GM19438 (cell line): ENCODE results near the gene TRERF1.

Experiments used
- ATAC-seq: cut with Tn5 transposase; IDR thresholded peaks from one replicate; pipeline ENCODE4 v1.9.1; 2021; ENCODE audit warnings: low read depth; ENCODE audit not compliant: unreplicated experiment

TRERF1 gene

DNA sequence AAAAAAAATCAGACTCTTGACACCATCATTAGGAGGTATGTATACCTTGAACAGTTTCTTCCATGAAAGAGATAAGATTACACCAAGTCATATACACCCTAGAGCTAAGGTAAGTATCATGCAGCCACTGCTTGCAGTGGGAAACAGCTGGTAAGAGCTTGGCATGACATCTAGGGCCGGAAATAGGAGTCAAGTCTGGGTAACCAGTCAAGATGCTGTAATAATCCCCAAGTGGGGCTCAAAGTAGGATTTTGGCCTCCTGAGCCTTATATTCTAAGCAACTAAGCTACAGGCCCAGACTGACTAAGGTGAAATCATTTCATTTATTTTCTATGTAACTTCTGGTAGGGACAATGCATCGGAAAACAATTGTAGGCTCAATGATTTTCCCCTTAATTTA, 23.9 kb downstream of the TRERF1 start:
- no peak for ATAC-seq

DNA sequence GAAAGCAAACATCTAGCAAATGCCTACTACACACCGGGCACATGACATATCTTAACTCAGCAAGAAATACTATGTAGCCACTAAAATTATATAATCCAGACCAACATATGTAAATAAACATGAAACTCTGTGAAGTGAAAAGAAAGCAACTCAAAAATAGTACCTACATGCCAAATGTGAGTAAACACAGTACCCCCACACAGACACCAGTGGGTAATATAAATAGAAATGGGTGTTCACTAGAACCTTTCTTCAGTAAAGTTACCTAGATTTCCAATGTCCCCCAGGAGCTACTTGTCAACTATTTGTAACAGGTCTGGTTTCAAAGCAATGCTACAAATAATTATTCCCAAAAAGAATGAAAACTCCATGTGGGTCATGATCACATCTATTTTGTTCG, 25.5 kb downstream of the TRERF1 start:
- ATAC-seq = no peak

DNA sequence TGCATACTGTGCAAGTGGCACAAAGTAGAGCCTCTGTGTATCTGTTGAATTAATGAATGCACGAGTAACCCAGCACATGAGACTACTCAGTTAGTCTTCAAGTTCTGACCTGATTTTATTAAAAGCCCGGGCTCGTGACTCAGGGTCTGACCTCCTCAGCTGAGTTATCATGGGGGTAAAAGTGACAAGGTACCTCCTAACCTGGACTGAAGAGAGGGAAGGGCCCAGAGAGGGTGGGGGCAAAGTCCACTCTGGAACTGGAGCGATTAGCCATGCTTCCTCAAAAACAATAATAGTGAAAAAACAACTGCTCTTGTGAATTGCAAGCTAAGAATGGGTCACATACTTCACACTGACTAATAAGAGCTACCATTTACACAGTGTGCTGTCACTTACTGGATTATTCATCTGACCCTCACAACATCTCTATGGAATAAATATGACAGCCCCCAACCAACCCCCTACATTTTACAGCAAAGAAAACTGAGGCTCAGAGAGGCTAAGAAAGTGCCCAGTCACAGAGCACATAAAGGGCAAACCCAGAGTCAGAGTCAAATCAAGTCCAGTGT, 26.7 kb downstream of the TRERF1 start:
- no peak for ATAC-seq

DNA sequence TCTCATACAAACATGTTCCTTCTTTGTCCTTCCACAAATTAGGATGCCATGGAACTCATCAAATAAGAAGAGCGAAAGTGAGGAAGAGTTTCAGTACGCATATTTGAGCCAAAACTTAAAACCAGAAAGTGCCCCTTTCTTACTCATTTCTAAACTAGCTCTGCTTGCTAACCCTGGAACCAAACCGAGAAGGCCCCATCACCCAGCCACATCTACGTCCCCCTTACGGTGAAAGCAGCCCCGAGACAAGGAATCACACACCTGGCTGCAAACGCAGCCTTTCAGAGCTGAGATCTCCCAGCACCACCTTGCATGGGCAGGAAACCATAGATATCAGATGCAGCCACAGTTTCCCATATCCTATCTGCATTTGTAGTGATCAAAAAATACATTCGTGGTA, 28.5 kb downstream of the TRERF1 start:
- ATAC-seq = no peak

DNA sequence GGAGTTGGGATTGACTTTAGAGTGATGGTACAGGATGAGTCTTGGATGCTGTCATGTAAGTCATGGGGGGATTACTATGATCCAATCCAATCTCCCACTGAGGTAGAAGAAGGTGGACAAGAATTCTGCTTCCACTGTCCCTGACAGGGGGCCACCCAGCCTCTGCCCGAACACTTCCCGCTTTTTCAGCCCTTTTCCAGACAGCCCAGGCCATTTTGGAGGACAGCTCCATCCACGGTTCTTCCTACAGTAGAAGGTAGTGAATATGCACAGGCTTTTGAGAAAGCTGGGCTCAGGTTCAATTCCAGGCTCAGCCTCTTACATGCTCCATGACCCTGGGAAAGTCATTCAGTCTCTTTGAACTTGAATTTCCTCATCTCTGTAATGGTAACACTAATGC, 31.0 kb downstream of the TRERF1 start:
- no peak for ATAC-seq

DNA sequence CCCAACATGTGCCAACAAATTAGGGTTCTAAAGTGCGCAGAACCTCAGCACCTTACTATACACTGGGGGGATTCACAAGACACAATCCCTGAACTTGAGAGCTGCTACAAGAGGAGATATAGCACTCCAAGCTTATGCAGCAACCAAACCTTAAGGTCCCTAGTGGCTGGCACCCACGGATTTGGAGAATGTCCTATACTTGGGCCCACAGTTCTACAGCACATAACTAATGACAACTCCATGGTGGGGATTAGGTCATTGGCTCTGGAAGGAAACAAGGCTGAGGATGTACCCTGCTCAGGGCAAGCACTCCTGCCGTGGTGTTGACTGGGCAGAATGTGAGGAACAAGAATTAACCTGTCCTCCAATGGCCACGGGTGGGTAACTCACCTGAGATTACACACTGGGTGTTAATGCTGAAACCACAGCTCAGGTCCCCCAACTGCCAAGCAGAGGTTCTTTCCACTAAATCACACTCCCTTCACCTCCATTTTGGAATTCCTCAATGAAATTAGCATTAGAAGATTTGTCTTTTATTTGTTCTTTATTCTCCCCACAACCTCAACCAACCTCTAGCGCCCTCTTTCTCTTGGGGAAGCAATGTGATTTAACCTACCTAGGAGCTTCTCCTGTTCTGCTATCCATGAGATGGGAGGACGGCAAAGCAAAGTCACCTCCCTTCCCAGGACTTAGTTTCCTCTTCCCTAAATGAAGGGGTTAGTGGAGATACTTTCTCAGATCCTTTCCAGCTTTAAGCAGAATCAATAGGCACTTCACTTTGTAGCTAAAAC, 32.0 kb downstream of the TRERF1 start:
- no peak for ATAC-seq

DNA sequence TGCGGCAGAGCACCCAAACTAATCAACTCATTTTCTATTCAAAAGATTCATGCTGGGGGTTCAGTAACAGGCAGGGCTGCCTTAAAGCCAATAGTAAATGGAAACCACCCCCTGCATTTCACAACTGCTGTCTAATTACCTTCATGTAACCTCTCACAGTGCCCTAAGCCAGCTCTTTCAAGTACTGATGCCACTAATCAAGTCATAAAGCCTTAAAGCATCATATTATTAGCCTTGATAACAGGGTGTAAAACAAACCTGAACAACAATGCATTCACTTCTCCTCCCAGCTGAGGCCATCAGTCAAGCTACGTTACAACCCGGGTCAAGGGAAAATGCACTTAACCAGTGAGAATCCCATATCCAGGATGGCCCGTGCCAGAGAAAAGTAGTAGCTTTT, 33.0 kb downstream of the TRERF1 start:
- no peak for ATAC-seq

DNA sequence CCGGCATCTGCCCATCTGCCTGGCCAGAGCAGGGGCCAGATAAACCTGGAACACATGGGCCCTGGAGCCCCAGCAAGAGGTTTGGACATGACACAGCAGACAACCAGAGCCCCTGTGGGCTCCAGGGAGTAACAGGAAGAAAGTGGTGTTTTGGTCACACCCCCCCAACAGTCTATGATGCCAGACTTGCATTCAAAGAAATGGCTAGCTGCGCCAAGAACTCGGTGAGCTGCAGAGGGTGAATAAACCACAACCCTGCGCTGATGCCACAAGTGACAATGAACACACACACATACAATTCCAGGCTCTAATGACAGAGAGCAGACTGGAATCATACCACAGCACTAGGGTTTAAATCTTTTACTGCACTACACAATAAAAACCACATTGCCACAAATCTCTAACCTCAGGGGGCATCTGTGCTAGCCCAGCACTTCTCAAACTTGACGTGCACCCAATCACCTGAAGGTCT, 34.0 kb downstream of the TRERF1 start:
- no peak for ATAC-seq

DNA sequence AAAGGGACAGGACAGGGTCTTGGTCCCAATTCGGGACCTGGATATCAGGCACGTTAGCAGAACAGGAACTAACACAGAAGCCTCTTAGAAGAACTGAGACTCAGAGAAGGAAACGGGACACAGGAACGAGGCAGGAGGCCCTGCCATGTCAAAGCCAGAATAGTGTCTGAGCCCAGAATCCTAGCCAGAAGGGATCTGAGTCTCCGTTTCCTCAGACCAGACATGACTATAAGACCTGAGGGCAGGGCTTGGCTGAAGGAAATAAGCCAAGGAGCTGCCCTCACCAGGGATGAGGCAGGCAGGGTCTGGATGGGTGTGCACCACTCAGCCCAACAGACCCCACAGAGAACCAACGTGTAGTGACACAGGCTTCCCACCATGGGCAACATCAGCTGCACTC, 40.3 kb downstream of the TRERF1 start:
- no peak for ATAC-seq

DNA sequence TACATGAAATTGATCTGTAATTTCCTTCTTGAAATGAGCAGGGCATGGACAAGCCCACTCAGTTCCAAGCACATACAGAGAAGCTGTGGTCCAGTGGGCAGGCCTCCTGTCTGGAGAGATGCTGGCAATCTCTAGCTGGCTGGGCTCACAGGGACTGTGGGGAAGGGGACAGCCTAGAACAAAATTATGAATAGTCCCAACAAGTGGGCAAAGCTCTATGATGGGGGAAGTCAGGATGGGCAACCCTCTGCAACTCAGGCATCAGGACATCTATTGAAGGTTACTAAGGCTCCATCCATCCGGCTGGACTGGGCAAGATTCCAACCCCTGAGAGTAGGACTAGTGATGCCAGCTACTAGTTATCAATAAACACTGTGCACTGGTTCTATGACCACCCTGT, 40.9 kb downstream of the TRERF1 start:
- no peak for ATAC-seq

DNA sequence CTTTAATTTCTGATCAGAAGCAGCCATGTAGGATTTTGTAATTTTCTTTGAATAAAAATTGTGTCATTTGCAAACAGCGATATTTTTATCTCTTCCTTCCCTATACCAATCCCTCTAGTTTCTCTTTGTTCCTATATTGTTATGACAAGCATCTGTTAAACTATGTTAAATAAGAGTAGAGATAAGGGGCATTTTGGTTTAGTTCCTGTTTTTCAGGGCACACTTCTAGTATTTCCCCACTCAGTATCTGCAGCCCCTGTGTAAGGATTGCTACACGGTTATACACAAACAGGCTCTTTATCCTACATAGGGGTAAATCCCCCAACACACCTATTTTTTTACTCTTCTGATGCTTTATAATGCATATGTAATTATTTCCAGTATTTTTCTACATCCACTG, 42.1 kb downstream of the TRERF1 start:
- no peak for ATAC-seq

DNA sequence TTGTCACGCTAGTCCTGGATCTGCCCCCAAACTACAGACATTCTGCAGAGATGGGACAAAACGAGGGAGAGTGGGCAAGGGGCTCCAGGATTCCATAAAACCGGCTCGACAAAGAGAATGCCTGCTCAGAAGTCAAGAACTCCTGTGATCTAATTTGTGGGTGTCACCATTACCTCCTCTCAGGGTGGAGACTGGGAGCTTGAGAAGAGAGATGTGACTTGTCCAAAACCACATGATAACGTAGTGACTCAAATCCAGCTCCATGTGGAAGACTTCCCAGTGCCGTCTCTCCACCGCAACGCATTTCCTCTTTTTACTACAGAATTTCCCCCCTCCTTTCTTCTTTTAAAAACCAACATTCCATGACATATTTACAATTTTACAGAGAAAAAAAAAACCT, 44.3 kb downstream of the TRERF1 start:
- ATAC-seq = no peak

DNA sequence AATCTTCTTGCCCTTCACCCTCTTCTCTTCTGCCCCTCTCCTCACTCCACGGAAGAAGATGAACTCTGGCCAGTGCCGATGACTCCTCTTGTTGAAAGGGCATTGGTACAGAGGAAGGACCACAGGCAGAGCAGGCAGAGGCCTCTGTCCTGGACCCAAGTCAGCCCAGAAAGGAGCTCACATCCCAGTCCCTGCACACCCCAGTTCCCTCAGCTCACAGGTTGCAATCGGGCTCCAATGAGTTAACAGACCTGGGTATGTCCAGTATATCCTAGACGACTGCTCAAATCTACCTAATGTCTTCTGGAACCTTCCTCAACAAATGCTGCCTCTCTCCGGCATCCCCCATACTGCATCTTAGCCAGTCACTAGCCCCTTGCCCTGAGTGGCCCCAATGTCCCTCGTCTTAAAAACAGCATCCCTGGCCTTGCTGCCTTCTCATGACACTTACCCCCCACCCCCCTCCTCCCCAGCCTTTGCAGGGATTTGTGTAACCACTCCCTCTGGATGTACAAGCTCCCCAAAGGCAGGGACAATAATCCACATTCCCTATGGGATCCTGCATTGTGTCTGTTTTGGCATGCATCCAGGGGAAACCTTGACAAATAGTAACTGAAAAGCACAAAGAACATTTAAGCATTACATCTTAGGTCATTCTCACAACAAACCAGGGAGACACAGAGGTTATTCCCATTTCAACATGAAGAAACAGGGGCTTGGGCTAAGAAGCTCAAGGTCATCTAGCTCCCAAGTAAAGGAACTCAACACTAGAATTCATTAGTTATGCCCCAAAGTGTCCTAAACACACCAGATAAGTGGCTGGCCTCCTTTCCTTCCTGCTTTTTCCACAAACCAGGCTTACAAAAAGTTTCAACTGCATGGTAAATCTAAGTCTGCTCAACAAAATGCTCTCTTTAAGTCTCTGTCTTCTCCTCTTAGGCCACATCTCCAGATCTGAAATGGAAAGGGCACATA, 45.1 kb downstream of the TRERF1 start:
- ATAC-seq = no peak

DNA sequence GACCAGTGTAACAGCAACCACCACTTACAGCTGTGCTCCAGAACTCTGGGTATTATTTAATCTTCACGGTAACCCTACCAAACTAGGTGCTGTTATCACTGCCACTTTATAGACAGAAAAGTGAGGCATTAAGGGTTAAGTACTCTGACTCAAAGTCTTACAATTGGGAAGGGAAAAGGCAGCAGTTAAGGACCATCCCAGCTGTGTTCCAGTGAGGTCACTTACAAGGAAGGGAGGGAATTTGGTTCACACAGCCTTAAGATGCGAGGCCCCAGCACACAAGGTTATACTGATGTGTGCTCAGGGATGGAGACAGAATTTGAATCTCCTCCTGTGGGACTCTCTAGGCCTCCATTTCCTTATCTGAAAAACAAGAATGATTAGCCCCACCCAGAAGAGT, 46.7 kb downstream of the TRERF1 start:
- no peak for ATAC-seq

DNA sequence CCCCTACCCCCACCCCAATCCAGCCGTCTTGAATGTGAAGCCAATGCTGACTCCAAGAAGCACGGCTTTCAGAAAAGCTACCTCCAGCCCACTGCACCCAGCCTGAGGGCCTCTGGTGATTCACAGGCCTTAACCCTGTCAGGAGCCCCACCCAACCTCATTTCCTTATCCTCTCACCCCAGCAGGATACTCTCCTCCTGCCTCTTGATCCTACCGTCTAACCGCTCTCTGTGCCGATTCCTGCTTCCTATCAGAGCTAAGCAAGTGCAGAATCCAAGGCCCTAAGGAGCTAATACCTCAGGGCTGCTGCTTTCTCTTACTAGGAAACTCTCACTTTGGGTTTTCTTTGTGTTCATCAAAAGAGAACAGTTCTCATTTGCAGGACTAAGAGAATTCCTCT, 47.2 kb downstream of the TRERF1 start:
- no peak for ATAC-seq

DNA sequence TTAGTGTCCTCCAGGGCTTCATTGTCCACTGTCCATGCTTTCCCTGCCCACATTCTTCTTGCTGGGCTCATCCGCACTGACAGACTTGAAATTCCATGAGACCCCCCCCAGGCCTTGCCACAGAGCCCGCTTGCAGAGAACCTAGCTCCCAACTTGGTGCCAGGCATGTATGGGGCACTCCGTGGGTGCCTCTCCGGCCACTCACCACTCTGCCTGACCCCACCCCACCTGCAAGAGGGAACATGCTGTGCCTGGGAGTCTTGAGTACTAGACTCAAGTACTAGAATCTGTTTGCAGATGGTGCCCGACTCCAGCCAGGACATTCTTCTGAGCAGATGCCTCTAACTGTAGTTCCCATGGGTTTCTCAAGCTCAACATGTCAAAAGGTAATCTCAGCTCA, 47.9 kb downstream of the TRERF1 start:
- ATAC-seq = no peak

DNA sequence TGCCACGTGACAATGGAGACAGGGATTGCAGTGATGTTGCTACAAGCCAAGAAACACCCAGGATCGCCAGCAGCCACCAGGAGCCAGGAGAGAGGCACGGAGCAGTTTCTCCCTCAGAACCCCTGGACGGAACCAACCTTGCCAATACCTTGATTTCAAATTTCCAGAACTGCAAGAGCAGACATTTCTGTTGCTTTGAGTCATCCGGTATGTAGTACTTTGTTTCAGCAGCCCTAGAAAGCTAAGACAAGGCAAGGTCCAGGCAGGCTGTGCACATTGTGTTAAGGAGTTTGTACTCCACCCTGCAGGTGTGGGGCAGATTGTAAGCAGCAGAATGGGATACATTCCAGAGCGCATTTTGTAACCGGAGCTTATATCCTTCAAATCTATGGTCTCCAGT, 48.3 kb downstream of the TRERF1 start:
- ATAC-seq = no peak

DNA sequence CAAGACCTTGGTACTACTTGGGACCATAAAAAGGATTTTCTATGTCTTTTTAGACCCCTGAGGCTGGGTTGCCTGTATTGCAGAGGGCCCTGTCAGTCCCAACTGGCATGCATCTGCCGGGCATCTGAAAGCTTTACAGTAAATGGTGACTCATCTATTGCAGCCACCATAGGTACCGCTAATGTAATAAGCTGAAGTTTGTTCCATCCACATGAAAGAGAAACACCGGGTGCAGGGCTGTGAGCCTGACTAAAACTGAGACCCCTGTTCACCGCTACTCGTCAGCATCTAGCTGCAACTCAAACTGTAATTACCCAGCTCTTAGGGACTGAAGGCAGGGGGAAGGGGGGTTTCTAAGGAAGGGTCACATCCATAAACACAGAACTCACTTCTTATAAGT, 49.5 kb downstream of the TRERF1 start:
- ATAC-seq = peak; percentile 74

DNA sequence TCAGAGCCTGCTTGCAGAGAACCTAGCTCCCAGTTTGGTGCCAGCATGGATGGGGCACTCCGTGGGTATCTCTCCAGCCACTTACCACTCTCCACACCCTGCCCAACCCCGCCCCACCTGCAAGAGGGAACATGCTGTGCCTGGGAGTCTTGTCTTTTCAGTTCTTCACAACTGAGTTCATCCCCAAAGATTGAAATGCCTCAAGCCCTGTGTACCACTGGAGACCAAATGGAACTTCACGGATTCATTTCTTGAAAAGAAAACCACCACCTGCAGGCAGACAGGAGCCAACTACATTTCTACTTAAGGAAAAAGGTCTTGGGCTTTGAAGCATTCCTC, 50.1 kb downstream of the TRERF1 start:
- no peak for ATAC-seq

DNA sequence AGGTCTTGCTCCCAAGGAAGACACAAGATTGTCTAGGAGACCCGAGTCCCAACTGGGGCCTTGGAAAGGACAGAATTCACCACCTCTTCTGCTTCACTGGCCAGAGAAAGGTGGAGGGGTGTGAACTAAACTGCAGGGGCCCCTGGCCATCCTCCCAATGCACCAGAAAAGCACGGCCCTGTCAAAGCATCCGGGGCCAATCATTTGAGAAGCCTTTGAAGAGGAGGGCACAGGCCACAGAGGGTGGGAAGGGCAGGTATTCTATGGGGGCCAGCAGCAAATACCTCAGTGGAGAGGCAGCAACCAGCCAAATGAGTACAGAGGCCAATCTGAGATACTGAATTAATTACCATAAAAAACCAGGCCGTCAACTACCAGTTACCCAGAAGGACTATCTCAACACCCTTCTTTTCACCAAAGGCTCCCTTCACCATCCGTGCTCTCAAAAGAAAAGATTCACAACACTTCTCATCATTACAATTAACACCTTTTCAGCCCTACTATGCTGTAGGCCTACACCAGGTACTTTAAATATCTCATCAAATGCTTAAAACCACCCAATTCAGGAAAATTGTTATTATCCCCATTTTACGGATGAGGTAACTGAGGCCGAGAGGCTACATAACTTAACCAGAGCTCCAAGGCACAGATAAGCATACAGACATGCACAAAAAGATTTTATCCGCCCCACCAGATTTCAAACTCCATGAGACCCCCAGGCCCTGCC, 50.7 kb downstream of the TRERF1 start:
- ATAC-seq = no peak
